ENCODE measurements around the gene SPDYE16.
"Not testable (repeated sequence)": the region's sequence is repeated elsewhere in the genome, so short reads cannot be mapped to it uniquely, and the experiment has no call there.

The SPDYE16 gene

GRCh38 chr7:76543197-76543596 is at the start of gene SPDYE16:
Gene SPDYE16, minus strand, starts transcription at chr7:76543297. Its CDS starts 1,838 bp downstream, at chr7:76541459.
- DNase-seq = not testable (repeated sequence)

GRCh38 chr7:76592694-76593093 is 49.6 kb upstream of the SPDYE16 start:
- not testable (repeated sequence) for DNase-seq

- not testable (repeated sequence) for DNase-seq
Measured at GRCh38 chr7:76591602-76592304, 48.7 kb upstream of the SPDYE16 start.

- not testable (repeated sequence) for DNase-seq
Measured at GRCh38 chr7:76591033-76591432, 47.9 kb upstream of the SPDYE16 start.

GRCh38 chr7:76588586-76588985 is 45.5 kb upstream of the SPDYE16 start:
- not testable (repeated sequence) for DNase-seq

GRCh38 chr7:76586585-76587315 is 43.7 kb upstream of the SPDYE16 start:
- DNase-seq = not testable (repeated sequence)

GRCh38 chr7:76583636-76584281 is 40.7 kb upstream of the SPDYE16 start:
- not testable (repeated sequence) for DNase-seq

GRCh38 chr7:76582848-76583631 is 39.9 kb upstream of the SPDYE16 start:
- not testable (repeated sequence) for DNase-seq

GRCh38 chr7:76575919-76576655 is 33.0 kb upstream of the SPDYE16 start:
- not testable (repeated sequence) for DNase-seq

- not testable (repeated sequence) for DNase-seq
Measured at GRCh38 chr7:76575431-76575830, 32.3 kb upstream of the SPDYE16 start.

- not testable (repeated sequence) for DNase-seq
Measured at GRCh38 chr7:76572296-76572695, 29.2 kb upstream of the SPDYE16 start.

- DNase-seq = not testable (repeated sequence)
Measured at GRCh38 chr7:76570324-76570775, 27.3 kb upstream of the SPDYE16 start.

GRCh38 chr7:76568742-76569141 is 25.6 kb upstream of the SPDYE16 start:
- DNase-seq = not testable (repeated sequence)

GRCh38 chr7:76567753-76568152 is 24.7 kb upstream of the SPDYE16 start:
- DNase-seq = not testable (repeated sequence)

- DNase-seq = not testable (repeated sequence)
Measured at GRCh38 chr7:76567311-76567710, 24.2 kb upstream of the SPDYE16 start.

GRCh38 chr7:76565001-76565400 is 21.9 kb upstream of the SPDYE16 start:
- DNase-seq = not testable (repeated sequence)

- not testable (repeated sequence) for DNase-seq
Measured at GRCh38 chr7:76561342-76561741, 18.2 kb upstream of the SPDYE16 start.

- not testable (repeated sequence) for DNase-seq
Measured at GRCh38 chr7:76560157-76560556, 17.1 kb upstream of the SPDYE16 start.

- not testable (repeated sequence) for DNase-seq
Measured at GRCh38 chr7:76559685-76560084, 16.6 kb upstream of the SPDYE16 start.

- DNase-seq = not testable (repeated sequence)
Measured at GRCh38 chr7:76551992-76552391, 8.9 kb upstream of the SPDYE16 start.

- DNase-seq = not testable (repeated sequence)
Measured at GRCh38 chr7:76549855-76550248, 6.8 kb upstream of the SPDYE16 start.
